Muscle of leg (tissue), 11 donors: ENCODE data around the gene PRPSAP1. TPM values are rescaled to one million over a fixed set of nuclear protein-coding genes. Genes with fewer than 3 reads are reported as not detected.

Experiments used
- DNase-seq: peaks from one replicate; pipeline ENCODE4 v3.0.0; 2013
- H3K27ac ChIP-seq: one replicate; pipeline ENCODE4 v1.5.1; 2013; ENCODE audit warnings: mild to moderate bottlenecking, low read length, control low read depth
- H3K27me3 ChIP-seq: one replicate; pipeline ENCODE4 v1.6.1; 2013; ENCODE audit warnings: low read length; ENCODE audit not compliant: control insufficient read depth, insufficient read depth
- H3K36me3 ChIP-seq: one replicate; pipeline ENCODE4 v1.6.1; 2013; ENCODE audit warnings: low read length; ENCODE audit not compliant: control insufficient read depth, insufficient read depth
- H3K4me1 ChIP-seq: one replicate; pipeline ENCODE4 v1.6.1; 2013; ENCODE audit warnings: low read length; ENCODE audit not compliant: control insufficient read depth, insufficient read depth
- H3K4me3 ChIP-seq: one replicate; pipeline ENCODE4 v1.5.1; 2013; ENCODE audit warnings: low read length, control low read depth
- H3K9me3 ChIP-seq: replicated peaks from 2 replicates; pipeline ENCODE4 v1.6.1; 2013; ENCODE audit warnings: low read depth, low read length; ENCODE audit not compliant: control insufficient read depth
- WGBS: methylation state at CpG from one replicate; pipeline ENCODE4 v1.1.5; 2013; ENCODE audit warnings: missing lambda C conversion rate; ENCODE audit not compliant: insufficient coverage; 5-methylcytosine and 5-hydroxymethylcytosine counted together
- polyA plus RNA-seq, 8 donors: library from polyadenylated mRNA; unstranded; fragments of 120-200 nt; gene quantifications; one replicate each; pipeline versions ENCODE4 v1.2.1 to v1.2.3, GENCODE V29; 2013; ENCODE audit warnings: inconsistent platforms in 1 of 8, low replicate concordance in 1 of 8; ENCODE audit not compliant: insufficient read length in 8 of 8, insufficient read depth in 1 of 8
- total RNA-seq: library from RNA; stranded (reverse); fragments of 120-200 nt; gene quantifications from one replicate; pipeline ENCODE4 v1.2.4, GENCODE V29; 2013

Gene PRPSAP1
- total and polyA plus RNA-seq, 9 donors, result 20.7 to 40.4 (median 32.5) TPM

DNA sequence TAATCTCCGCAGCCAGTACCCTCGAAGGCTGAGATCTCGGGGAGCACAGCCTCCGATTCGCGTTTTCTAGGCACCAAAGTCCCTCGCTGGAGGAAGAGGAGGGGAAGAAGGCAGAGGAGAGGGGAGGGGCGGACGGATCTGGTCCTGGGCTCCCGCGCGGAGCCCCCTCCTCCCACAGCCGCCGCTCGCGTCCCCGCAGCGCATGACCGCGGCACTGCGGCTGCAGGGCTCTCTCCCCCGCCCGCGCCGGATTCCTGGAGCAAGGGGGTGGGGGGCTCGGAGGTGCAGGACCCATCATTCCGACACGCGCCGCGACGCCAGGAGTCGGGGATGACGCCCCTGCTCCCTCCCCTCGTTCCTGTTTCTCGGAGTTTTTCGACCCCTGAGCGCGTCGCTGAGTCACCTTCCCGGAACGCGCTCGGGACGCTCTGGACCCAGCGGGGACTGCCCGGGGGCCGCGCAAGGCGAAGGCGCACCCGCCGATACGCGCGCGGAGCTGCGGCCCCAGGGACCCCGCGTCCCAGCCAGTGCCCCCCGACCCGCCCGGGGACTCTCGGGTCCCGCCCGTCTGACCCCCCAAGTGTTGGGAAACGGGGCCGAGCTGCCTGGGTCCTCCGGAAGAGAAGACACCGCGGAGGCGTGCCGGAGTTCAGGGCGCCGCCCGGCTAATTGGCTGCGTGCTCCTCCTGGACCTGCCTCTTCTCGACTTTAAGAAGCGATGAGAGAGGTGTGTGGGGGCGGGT, 29.3 kb upstream of the PRPSAP1 start:
- Histone ChIP-seq H3K27ac (no peak overlapping the region), H3K4me3 (peak overlapping the region; percentile 54), H3K36me3 (no peaks in the 10 kb centered on the region), H3K4me1 (peaks cover 40% of the 10 kb centered on the region), H3K9me3 (no peaks in the 10 kb centered on the region), H3K27me3 (peaks cover 36% of the 10 kb centered on the region)
- peak; percentile 57 for DNase-seq
- WGBS, result under 1% methylated on average over 58 of the region's 80 CpGs

DNA sequence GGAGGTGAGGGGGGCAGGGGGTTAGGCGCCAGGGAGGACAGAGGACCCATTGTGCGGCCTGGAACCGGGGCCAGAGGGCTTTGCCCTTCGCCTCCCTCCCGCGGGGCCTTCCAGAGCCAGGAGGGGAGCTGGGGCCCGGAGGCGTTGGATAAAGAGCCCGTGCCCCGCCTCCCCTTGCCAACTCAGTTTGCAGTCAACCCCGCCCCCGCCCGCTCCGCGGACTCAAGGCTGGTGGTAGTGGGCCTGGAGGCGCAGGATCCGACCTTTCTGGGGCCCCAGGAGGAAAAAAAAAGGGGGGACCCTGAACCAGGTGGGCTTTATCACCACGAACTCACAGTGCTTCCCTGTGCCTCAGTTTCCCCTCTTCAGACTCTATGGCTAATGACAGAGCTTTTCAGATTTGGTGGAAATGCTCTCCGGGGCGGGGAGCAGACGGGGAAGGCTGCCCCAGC, 28.7 kb upstream of the PRPSAP1 start:
- Histone ChIP-seq H3K27me3 (peaks cover 36% of the 10 kb centered on the region), H3K4me1 (peaks cover 40% of the 10 kb centered on the region), H3K27ac (no peak overlapping the region), H3K9me3 (no peaks in the 10 kb centered on the region), H3K36me3 (no peaks in the 10 kb centered on the region), H3K4me3 (peak overlapping the region; percentile 54)
- no peak for DNase-seq
- 21% methylated on average over 10 of the region's 21 CpGs for WGBS

DNA sequence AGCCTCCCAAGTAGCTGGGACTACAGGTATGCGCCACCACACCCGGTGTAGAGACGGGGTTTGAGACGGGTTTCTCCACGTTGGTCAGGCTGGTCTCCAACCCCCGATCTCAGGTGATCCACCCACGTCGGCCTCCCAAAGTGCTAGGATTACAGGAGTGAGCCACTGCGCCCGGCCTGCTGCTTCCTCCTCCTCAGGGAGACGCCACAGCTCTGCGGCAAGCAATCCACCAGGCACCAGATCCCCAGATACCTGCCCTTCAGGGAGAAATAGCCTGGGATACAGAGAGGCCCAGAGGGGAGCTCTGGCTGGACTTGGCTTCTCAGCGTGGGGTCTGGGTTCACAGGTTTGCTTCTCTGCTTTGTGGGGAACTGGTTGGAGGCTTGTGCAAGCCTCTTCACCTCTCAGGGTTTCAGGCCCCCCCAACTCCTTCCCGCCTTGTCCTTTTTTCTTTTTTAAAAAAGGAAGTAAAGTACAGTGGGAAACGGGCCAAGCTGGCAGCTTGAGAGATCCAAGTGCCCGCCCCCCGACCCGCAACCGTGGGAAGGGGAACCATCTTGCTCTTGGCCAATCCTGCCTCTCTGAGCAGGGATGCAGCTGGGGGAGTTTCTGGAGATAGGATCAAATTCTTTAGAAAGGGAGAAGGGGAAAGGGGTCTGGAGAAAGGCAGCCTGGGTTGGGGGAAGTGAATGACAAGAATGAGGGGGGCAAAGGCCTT, 28.1 kb upstream of the PRPSAP1 start:
- Histone ChIP-seq H3K36me3 (no peaks in the 10 kb centered on the region), H3K4me1 (peaks cover 42% of the 10 kb centered on the region), H3K4me3 (no peak overlapping the region), H3K27ac (no peak overlapping the region), H3K9me3 (no peaks in the 10 kb centered on the region), H3K27me3 (peaks cover 36% of the 10 kb centered on the region)
- peak; percentile 62 for DNase-seq
- WGBS, result 60% methylated on average over 14 of the region's 19 CpGs

DNA sequence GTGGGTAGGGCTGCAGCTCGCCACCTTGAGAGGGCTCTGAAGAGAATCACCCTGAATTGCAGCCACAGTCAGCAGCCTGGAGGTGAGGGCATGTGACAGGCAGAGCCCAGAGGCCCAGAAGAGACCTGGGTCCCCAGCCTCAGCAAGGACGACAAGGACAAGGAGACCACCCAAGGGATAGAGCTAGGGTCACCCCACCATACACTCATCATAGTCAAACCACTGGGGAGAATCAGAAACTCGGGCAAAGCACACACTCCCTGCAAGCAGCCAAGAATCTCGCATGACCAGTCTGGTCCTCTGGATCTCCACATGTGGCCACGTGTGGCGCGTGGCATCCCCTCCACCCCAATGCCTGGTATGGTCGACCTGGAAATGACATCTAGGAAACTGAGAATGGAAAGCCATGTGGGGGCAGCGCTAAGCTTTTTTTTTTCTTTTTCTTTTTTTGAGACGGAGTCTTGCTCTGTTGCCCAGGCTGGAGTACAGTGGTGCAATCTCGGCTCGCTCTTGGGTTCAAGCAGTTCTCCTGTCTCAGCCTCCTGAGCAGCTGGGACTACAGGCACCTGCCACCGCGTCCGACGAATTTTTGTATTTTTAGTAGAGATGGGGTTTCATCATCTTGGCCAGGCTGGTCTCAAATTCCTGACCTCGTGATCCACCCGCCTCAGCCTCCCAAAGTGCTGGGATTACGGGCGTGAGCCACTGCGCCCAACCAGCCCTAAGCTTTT, 26.1 kb upstream of the PRPSAP1 start:
- Histone ChIP-seq H3K36me3 (no peaks in the 10 kb centered on the region), H3K27ac (no peak overlapping the region), H3K4me3 (no peak overlapping the region), H3K27me3 (peaks cover 20% of the 10 kb centered on the region), H3K9me3 (no peaks in the 10 kb centered on the region), H3K4me1 (peaks cover 36% of the 10 kb centered on the region)
- DNase-seq, result no peak
- WGBS, result 77% methylated on average over 9 of the region's 21 CpGs

DNA sequence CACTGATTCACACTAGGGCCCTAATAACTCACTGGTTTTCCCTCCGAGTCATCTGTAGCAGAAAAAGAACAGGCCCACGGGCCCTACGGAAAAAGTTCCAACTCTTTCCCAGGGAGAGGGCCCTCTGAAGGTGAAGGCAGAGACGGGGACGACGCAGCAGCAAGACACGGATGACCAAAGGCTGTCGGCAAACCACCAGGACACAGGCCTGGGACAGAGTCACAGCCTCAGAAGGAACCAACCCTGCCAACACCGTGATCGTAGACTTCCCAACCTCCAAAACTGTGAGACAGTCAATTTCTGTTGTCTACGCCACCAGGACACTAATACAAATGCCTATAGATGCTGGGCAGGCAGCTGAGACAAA, 25.5 kb upstream of the PRPSAP1 start:
- Histone ChIP-seq H3K27ac (no peak overlapping the region), H3K4me3 (no peak overlapping the region), H3K36me3 (no peaks in the 10 kb centered on the region), H3K27me3 (peaks cover 18% of the 10 kb centered on the region), H3K9me3 (no peaks in the 10 kb centered on the region), H3K4me1 (peaks cover 33% of the 10 kb centered on the region)
- 86% methylated on average over 8 of the region's 11 CpGs for WGBS
- DNase-seq, result no peak

DNA sequence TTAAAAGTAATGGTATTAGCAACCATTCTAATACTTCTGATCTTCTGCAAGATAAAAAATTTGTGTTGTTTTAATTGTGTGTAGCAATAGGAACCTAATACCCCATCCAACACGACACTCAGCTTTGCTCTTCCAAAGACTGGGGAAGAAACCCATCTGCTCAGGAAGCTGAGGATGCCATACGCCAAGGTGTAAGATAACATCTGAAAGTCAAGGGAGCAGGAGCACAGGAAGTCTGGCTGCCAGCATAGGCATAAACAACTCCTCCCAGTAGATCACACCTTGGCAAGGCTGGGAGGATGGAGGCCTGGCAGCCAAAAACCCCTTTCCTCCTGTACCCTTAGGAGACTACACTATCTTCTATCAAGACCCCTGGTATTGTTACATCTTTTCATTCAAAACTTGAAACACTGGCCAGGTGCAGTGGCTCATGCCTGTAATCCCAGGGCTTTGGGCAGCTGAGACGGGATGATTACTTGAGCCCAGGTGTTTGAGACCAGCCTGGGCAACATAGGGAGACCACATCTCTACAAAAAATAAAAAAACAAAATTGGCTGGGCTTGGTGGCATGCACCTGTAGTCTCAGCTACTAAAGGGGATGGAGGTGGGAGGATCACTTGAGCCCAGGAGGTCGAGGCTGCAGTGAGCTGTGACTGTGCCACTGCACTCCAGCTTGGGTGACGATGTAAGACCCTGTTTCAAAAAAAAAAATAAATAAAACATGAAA, 25.0 kb upstream of the PRPSAP1 start:
- WGBS, result no CpG with 5 or more reads among the region's 5 CpGs
- no peak overlapping the region for H3K4me3 ChIP-seq
- DNase-seq, result no peak
- peaks cover 16% of the 10 kb centered on the region for H3K27me3 ChIP-seq
- peaks cover 31% of the 10 kb centered on the region for H3K4me1 ChIP-seq
- H3K36me3 ChIP-seq, result no peaks in the 10 kb centered on the region
- H3K9me3 ChIP-seq, result no peaks in the 10 kb centered on the region
- no peak overlapping the region for H3K27ac ChIP-seq

DNA sequence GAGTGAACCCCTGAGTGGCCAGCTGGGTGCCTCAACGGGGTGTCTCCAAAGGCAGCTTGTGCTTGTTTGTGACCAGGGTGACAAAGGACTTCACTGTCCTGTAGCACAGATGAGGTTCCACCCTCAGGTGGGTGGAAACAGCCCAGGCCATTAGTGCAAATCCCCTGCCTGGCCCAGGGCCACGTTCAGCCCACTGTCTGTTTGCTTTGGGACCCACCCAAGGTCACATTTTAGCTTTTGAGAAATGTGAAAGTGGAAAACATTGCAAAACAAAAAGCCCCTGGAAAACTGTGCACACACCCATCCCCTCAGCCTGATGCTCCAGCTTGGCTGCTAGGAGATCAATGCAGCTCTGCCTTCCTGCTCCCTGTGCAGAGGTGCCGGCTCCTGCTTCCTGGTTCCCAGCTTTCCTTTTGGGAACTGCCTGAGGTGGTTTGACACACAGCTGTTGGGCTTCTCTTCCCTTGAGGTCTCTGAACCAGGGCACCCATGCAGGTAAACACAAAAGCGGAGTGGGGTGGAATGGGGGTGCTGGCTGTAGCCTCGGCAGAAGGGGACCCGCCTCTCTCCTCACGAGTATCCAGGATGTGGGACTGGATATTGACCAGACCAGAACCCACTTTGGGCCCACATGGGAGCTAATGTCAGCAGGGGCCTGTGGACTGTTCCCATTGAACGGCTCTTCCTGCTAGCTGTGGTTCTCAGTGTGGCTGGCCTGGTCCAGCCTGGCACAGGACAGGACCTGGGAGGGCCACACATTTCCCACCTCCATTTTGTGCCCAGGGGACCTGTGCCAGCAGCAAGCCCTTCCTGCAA, 22.8 kb upstream of the PRPSAP1 start:
- Histone ChIP-seq H3K4me1 (peaks cover 15% of the 10 kb centered on the region), H3K27me3 (no peaks in the 10 kb centered on the region), H3K4me3 (no peak overlapping the region), H3K36me3 (no peaks in the 10 kb centered on the region), H3K9me3 (no peaks in the 10 kb centered on the region), H3K27ac (peak overlapping the region; percentile 13)
- WGBS, result 57% methylated on average over 5 of the region's 8 CpGs
- peak; percentile 49 for DNase-seq

DNA sequence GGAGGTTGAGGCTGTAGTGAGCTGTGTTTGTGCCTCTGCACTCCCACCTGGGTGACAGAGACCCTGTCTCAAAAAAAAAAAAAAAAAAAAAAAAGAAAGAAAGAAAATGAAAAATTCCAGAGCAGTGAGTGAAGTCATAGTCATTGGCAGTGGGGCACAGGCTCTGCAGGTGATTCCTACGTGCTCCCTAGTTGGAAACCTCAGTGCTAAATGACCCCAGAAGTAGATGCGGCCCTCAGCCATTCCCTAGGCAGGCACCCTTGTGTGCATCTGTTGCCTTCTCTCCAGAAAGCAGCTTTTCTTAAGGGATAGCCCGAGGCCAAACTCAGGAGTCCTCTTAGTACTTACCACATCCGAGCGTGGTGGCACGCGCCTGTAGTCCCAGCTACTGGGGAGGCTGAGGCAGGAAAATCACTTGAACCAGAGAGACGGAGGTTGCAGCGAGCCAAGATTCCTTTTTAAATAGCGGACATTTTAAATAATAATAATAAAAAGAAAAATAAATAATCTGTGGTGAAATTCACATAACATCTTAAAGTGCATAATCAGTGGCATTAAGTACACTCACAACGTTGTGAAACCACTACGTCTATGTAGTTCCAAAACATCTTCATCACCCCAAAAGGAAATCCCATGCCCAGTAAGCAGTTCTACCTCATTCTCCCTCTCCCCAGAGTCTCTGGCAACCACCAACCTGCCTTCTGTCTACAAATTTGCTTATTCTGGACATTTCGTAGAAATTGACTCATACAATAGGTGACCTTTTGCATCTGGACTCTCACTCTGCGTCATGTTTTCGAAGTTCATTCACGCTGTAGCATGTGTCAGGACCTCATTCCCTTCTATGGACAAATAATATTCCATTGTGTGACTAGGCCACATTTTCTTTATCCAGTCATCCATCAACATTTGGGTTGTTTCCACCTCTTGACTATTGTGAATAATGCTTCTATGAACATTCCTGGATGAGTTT, 18.2 kb upstream of the PRPSAP1 start:
- DNase-seq, result no peak
- peaks cover 43% of the 10 kb centered on the region for H3K4me1 ChIP-seq
- no peaks in the 10 kb centered on the region for H3K9me3 ChIP-seq
- H3K36me3 ChIP-seq, result no peaks in the 10 kb centered on the region
- WGBS, result 81% methylated on average over 6 of the region's 16 CpGs
- H3K27ac ChIP-seq, result no peak overlapping the region
- H3K4me3 ChIP-seq, result no peak overlapping the region
- H3K27me3 ChIP-seq, result no peaks in the 10 kb centered on the region
